Measurements from ENCODE around the gene HDAC1. TPM values are rescaled to one million over a fixed set of nuclear protein-coding genes. Genes with fewer than 3 reads are reported as not detected.
"Not testable (repeated sequence)": the region's sequence is repeated elsewhere in the genome, so short reads cannot be mapped to it uniquely, and the experiment has no call there.

HDAC1 gene
- total and polyA plus RNA-seq, 9 donors: 29.2 to 46.5 (median 40.3) TPM

DNA sequence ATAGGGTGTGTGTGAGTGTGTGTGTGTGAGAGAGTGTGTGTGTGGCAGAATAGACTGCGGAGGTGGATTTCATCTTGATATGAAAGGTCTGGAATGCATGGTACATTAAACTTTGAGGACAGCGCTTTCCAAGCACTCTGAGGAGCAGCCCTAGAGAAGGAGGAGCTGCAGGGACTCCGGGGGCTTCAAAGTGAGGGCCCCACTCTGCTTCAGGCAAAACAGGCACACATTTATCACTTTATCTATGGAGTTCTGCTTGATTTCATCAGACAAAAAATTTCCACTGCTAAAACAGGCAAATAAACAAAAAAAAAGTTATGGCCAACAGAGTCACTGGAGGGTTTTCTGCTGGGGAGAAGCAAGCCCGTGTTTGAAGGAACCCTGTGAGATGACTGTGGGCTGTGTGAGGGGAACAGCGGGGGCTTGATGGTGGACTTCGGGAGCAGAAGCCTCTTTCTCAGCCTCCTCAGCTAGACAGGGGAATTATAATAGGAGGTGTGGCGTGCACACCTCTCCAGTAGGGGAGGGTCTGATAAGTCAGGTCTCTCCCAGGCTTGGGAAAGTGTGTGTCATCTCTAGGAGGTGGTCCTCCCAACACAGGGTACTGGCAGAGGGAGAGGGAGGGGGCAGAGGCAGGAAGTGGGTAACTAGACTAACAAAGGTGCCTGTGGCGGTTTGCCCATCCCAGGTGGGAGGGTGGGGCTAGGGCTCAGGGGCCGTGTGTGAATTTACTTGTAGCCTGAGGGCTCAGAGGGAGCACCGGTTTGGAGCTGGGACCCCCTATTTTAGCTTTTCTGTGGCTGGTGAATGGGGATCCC lies 18.3 kb upstream of the HDAC1 start:
- WGBS (ENCODE audit: insufficient coverage): 35% methylated on average over 7 of the region's 10 CpGs
- no peaks in the 10 kb centered on the region for H3K4me1 ChIP-seq (ENCODE audit: control insufficient read depth, insufficient read depth, low read length)
- peaks cover 59% of the 10 kb centered on the region for H3K27me3 ChIP-seq (ENCODE audit: control insufficient read depth, insufficient read depth, low read length)
- H3K9me3 ChIP-seq (replicated peaks; ENCODE audit: control insufficient read depth, low read depth, low read length): no peaks in the 10 kb centered on the region
- no peaks in the 10 kb centered on the region for H3K36me3 ChIP-seq (ENCODE audit: control insufficient read depth, insufficient read depth, low read length)
- H3K27ac ChIP-seq (ENCODE audit: low read length): no peak overlapping the region
- no peak overlapping the region for H3K4me3 ChIP-seq (ENCODE audit: low read length)
- DNase-seq: no peak

DNA sequence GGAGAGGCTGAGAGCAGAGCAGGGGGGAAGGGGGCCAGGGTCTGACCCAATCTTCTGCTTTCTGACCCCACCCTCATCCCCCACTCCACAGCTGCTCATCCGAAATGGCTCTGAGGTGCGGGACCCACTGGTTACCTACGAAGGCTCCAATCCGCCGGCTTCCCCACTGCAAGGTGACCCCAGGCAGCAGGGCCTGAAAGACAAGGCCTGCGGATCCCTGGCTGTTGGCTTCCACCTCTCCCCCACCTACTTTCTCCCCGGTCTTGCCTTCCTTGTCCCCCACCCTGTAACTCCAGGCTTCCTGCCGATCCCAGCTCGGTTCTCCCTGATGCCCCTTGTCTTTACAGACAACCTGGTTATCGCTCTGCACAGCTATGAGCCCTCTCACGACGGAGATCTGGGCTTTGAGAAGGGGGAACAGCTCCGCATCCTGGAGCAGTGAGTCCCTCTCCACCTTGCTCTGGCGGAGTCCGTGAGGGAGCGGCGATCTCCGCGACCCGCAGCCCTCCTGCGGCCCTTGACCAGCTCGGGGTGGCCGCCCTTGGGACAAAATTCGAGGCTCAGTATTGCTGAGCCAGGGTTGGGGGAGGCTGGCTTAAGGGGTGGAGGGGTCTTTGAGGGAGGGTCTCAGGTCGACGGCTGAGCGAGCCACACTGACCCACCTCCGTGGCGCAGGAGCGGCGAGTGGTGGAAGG lies 17.1 kb upstream of the HDAC1 start:
- 55% methylated on average over 29 of the region's 31 CpGs for WGBS (ENCODE audit: insufficient coverage)
- peaks cover 59% of the 10 kb centered on the region for H3K27me3 ChIP-seq (ENCODE audit: control insufficient read depth, insufficient read depth, low read length)

DNA sequence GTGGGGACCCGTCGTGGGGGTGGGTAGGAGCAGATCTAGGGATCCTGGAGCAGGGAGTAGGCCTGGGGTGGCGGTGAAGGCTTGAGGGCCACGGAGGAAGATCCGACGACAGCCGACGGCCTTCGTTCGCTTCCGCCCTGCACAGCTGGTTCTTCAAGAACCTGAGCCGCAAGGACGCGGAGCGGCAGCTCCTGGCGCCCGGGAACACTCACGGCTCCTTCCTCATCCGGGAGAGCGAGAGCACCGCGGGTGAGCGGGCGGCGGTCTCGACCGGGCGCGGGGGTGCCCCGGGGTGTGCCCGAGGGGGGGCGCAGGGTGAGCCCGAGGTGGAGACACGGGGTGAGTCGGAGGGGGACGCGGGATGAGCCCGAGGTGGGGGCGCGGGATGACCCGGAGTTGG lies 16.5 kb upstream of the HDAC1 start:
- H3K4me3 ChIP-seq (ENCODE audit: low read length): no peak overlapping the region
- DNase-seq: peak; percentile 21
- WGBS (ENCODE audit: insufficient coverage): 11% methylated on average over 39 of the region's 41 CpGs
- peaks cover 59% of the 10 kb centered on the region for H3K27me3 ChIP-seq (ENCODE audit: control insufficient read depth, insufficient read depth, low read length)
- H3K9me3 ChIP-seq (replicated peaks; ENCODE audit: control insufficient read depth, low read depth, low read length): no peaks in the 10 kb centered on the region
- H3K36me3 ChIP-seq (ENCODE audit: control insufficient read depth, insufficient read depth, low read length): no peaks in the 10 kb centered on the region
- no peak overlapping the region for H3K27ac ChIP-seq (ENCODE audit: low read length)
- no peaks in the 10 kb centered on the region for H3K4me1 ChIP-seq (ENCODE audit: control insufficient read depth, insufficient read depth, low read length)

More for the DNA sequence above, 17.1 kb upstream of the HDAC1 start:
- Histone ChIP-seq H3K4me3 (ENCODE audit: low read length) (no peak overlapping the region), H3K4me1 (ENCODE audit: control insufficient read depth, insufficient read depth, low read length) (no peaks in the 10 kb centered on the region), H3K27ac (ENCODE audit: low read length) (no peak overlapping the region), H3K9me3 (replicated peaks; ENCODE audit: control insufficient read depth, low read depth, low read length) (no peaks in the 10 kb centered on the region), H3K36me3 (ENCODE audit: control insufficient read depth, insufficient read depth, low read length) (no peaks in the 10 kb centered on the region)
- DNase-seq: no peak

DNA sequence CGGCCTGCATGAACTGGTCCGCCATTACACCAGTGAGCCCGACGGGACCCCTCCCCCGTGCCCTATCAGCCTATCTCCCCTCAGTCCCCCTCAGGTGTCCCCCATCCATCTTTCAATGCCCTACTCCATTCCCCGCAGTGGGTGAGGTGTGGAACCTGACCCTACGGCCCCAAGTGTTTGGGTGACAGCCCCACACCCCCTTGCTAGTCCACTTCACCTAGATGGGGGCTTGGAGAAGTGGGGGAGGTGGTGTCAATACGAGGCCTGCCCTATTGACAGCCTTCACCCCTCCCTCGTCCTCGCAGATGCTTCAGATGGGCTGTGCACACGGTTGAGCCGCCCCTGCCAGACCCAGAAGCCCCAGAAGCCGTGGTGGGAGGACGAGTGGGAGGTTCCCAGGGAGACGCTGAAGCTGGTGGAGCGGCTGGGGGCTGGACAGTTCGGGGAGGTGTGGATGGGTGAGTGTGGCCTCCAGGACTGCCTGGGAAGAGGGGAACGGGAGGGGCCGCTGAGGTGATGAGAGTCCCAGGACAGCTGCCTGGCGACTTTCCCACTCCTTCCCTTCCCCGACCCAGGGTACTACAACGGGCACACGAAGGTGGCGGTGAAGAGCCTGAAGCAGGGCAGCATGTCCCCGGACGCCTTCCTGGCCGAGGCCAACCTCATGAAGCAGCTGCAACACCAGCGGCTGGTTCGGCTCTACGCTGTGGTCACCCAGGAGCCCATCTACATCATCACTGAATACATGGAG lies 15.7 kb upstream of the HDAC1 start:
- H3K9me3 ChIP-seq (replicated peaks; ENCODE audit: control insufficient read depth, low read depth, low read length): no peaks in the 10 kb centered on the region
- H3K27me3 ChIP-seq (ENCODE audit: control insufficient read depth, insufficient read depth, low read length): peaks cover 56% of the 10 kb centered on the region
- WGBS (ENCODE audit: insufficient coverage): 67% methylated on average over 14 of the region's 30 CpGs
- DNase-seq: no peak
- H3K27ac ChIP-seq (ENCODE audit: low read length): no peak overlapping the region
- H3K4me1 ChIP-seq (ENCODE audit: control insufficient read depth, insufficient read depth, low read length): no peaks in the 10 kb centered on the region
- H3K4me3 ChIP-seq (ENCODE audit: low read length): no peak overlapping the region
- H3K36me3 ChIP-seq (ENCODE audit: control insufficient read depth, insufficient read depth, low read length): no peaks in the 10 kb centered on the region

DNA sequence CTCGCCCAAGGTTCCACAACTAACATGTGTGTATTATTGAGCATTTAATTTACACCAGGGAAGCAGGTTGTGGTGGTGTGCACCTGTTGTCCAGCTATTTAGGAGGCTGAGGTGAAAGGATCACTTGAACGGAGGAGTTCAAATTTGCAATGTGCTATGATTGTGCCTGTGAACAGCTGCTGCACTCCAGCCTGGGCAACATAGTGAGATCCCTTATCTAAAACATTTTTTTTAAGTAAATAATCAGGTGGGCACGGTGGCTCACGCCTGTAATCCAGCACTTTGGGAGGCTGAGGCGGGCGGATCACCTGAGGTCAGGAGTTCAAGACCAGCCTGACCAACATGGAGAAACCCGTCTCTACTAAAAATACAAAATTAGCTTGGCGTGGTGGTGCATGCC lies 7.1 kb upstream of the HDAC1 start:
- DNase-seq; H3K36me3 ChIP-seq (ENCODE audit: control insufficient read depth, insufficient read depth, low read length); H3K27me3 ChIP-seq (ENCODE audit: control insufficient read depth, insufficient read depth, low read length); H3K4me1 ChIP-seq (ENCODE audit: control insufficient read depth, insufficient read depth, low read length); H3K4me3 ChIP-seq (ENCODE audit: low read length); H3K9me3 ChIP-seq (replicated peaks; ENCODE audit: control insufficient read depth, low read depth, low read length); H3K27ac ChIP-seq (ENCODE audit: low read length): not testable (repeated sequence)
- 100% methylated on average over 1 of the region's 8 CpGs for WGBS (ENCODE audit: insufficient coverage)

DNA sequence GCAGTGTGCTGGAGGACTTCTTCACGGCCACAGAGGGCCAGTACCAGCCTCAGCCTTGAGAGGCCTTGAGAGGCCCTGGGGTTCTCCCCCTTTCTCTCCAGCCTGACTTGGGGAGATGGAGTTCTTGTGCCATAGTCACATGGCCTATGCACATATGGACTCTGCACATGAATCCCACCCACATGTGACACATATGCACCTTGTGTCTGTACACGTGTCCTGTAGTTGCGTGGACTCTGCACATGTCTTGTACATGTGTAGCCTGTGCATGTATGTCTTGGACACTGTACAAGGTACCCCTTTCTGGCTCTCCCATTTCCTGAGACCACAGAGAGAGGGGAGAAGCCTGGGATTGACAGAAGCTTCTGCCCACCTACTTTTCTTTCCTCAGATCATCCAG lies 6.2 kb upstream of the HDAC1 start:
- 100% methylated on average over 3 of the region's 3 CpGs for WGBS (ENCODE audit: insufficient coverage)
- no peak overlapping the region for H3K27ac ChIP-seq (ENCODE audit: low read length)

DNA sequence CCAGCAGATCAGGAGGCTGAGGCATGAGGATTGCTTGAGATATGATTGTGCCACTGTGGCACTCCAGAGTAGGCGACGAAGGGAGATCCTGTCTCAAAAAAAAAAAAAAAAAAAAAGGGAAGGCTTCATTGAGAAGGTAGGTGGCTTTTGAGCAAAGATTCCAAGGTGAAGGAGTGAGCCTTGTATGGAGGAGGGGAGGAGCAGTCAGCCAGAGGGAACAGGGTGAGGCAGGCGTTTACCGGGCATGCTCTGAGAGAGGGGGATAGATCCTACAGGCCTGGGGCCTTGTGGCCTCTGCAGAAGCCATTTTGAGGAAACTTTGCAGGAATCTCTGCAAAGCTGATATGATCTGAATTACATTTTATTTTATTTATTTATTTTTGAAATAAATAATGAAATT lies 5.1 kb upstream of the HDAC1 start:
- no peak for DNase-seq
- 91% methylated on average over 4 of the region's 4 CpGs for WGBS (ENCODE audit: insufficient coverage)
- Histone ChIP-seq H3K4me1 (ENCODE audit: control insufficient read depth, insufficient read depth, low read length) (no peaks in the 10 kb centered on the region), H3K27me3 (ENCODE audit: control insufficient read depth, insufficient read depth, low read length) (no peaks in the 10 kb centered on the region), H3K36me3 (ENCODE audit: control insufficient read depth, insufficient read depth, low read length) (no peaks in the 10 kb centered on the region), H3K9me3 (replicated peaks; ENCODE audit: control insufficient read depth, low read depth, low read length) (no peaks in the 10 kb centered on the region), H3K4me3 (ENCODE audit: low read length) (no peak overlapping the region), H3K27ac (ENCODE audit: low read length) (no peak overlapping the region)

More for the DNA sequence above, 6.2 kb upstream of the HDAC1 start:
- H3K36me3 ChIP-seq (ENCODE audit: control insufficient read depth, insufficient read depth, low read length): no peaks in the 10 kb centered on the region
- DNase-seq: no peak
- no peaks in the 10 kb centered on the region for H3K4me1 ChIP-seq (ENCODE audit: control insufficient read depth, insufficient read depth, low read length)
- no peak overlapping the region for H3K4me3 ChIP-seq (ENCODE audit: low read length)
- H3K9me3 ChIP-seq (replicated peaks; ENCODE audit: control insufficient read depth, low read depth, low read length): no peaks in the 10 kb centered on the region
- no peaks in the 10 kb centered on the region for H3K27me3 ChIP-seq (ENCODE audit: control insufficient read depth, insufficient read depth, low read length)

DNA sequence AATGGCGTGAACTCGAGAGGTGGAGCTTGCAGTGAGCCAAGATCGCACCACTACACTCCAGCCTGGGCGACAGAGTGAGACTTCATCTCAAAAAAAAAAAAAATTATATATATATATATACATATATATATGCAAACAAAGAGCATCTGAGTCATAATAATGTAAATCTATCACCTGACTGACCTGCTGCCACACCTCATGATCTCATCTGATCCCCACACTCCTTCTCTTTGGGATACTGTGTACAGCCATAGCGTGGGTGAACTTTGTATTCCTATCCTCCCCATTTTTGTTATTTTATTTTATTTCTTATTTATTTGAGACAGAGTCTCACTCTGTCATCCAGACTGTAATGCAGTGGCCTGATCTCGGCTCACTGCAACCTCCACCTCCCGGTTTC lies 2.6 kb upstream of the HDAC1 start:
- no peak overlapping the region for H3K27ac ChIP-seq (ENCODE audit: low read length)

DNA sequence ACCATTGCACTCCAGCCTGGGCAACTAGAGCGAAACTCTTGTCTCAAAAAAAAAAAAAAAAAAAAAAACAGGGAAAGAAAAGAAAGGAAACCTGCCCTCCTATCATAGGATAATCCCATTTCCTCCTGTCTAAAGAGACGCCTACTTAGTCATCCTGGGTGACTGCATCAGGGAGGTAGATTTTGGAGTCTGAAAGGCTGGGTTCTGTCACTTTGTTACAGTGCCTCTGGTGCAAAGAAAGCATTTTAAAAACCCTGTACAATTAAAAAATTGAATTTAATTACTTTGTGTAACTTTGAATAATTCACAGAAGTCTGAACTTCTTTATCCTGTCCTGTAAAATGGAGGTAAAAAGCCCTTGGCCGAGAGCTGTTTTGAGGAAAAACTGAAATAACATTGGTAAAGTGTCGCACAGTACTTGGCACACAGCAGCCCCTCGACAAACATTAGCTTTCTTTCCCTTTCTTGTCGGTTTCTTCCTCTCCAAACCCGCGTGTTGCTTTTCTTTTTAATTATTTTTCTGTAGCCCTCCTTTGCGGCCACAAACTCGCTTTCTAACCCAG lies 657 bp upstream of the HDAC1 start:
- Histone ChIP-seq H3K4me1 (ENCODE audit: control insufficient read depth, insufficient read depth, low read length) (peaks cover 8% of the 10 kb centered on the region), H3K4me3 (ENCODE audit: low read length) (peak overlapping the region; percentile 82), H3K9me3 (replicated peaks; ENCODE audit: control insufficient read depth, low read depth, low read length) (no peaks in the 10 kb centered on the region), H3K27me3 (ENCODE audit: control insufficient read depth, insufficient read depth, low read length) (no peaks in the 10 kb centered on the region), H3K36me3 (ENCODE audit: control insufficient read depth, insufficient read depth, low read length) (no peaks in the 10 kb centered on the region), H3K27ac (ENCODE audit: low read length) (peak overlapping the region; percentile 39)
- no peak for DNase-seq
- WGBS (ENCODE audit: insufficient coverage): 76% methylated on average over 7 of the region's 10 CpGs

More for the DNA sequence above, 2.6 kb upstream of the HDAC1 start:
- DNase-seq: no peak
- no peaks in the 10 kb centered on the region for H3K9me3 ChIP-seq (replicated peaks; ENCODE audit: control insufficient read depth, low read depth, low read length)
- no peaks in the 10 kb centered on the region for H3K27me3 ChIP-seq (ENCODE audit: control insufficient read depth, insufficient read depth, low read length)
- no peaks in the 10 kb centered on the region for H3K36me3 ChIP-seq (ENCODE audit: control insufficient read depth, insufficient read depth, low read length)
- WGBS (ENCODE audit: insufficient coverage): 93% methylated on average over 2 of the region's 7 CpGs
- peaks cover 8% of the 10 kb centered on the region for H3K4me1 ChIP-seq (ENCODE audit: control insufficient read depth, insufficient read depth, low read length)
- no peak overlapping the region for H3K4me3 ChIP-seq (ENCODE audit: low read length)

DNA sequence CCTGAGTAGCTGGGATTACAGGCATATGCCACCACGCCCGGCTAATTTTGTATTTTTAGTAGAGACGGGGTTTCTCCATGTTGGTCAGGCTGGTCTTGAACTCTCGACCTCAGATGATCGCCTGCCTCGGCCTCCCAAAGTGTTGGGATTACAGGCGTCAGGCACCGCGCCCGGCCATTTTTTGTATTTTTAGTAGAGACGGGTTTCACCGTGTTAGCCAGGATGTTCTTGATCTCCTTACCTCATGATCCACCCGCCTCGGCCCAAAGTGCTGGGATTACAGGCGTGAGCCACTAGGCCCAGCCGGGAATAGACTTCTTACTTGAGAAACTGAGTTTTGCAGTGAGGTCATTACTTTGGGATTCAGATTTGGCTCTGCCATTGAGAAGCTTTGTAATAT lies 6.3 kb downstream of the HDAC1 start:
- H3K9me3 ChIP-seq (replicated peaks; ENCODE audit: control insufficient read depth, low read depth, low read length); H3K36me3 ChIP-seq (ENCODE audit: control insufficient read depth, insufficient read depth, low read length); H3K4me3 ChIP-seq (ENCODE audit: low read length); H3K27me3 ChIP-seq (ENCODE audit: control insufficient read depth, insufficient read depth, low read length); H3K27ac ChIP-seq (ENCODE audit: low read length); DNase-seq; H3K4me1 ChIP-seq (ENCODE audit: control insufficient read depth, insufficient read depth, low read length): not testable (repeated sequence)
- 92% methylated on average over 4 of the region's 16 CpGs for WGBS (ENCODE audit: insufficient coverage)

Measured in muscle of leg (tissue), 11 donors.